Measurements from ENCODE around the gene RNF31.

Gene RNF31

GRCh38 chr14:24192933-24193332 is 45.6 kb downstream of the RNF31 start:
- no peak for TF ChIP-seq CTCF (IDR thresholded peaks at IDR 0.05)

DNA sequence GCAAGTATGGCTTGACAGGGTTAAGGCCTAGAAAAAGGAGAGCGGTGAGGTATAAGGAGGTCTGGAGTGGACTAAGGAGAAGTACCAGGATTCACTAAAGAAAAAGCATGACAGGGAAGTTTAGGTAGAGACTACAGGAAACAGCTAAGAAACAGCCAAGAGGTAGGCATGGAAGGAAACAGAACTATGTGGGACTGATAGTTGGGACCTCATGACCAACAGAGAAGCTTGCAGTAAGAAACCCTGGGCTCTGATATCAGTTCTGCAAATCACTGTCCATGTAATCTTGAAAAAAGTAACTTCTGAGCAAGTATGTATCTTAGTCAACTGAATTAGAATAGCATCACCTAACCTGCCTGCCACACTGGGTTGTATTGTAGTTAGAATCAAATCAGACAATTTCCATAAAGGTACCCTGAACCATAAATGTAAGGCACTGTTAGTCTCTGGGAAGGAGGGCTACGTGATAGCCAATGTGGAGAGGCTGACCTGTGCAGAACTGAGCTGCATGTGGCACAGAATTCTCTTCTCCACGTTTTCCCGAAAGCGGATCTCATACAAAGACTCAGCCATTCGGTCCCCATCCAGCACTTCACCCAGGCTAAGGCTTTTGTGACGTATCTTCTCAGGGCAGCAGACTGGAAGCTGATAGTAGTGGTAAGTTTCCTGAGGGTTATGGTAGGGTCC is 47.0 kb downstream of the RNF31 start:
- no peak for TF ChIP-seq CTCF (IDR thresholded peaks at IDR 0.05)

- TF ChIP-seq CTCF (IDR thresholded peaks at IDR 0.05), result no peak
Measured at GRCh38 chr14:24194873-24195185, 47.5 kb downstream of the RNF31 start.

DNA sequence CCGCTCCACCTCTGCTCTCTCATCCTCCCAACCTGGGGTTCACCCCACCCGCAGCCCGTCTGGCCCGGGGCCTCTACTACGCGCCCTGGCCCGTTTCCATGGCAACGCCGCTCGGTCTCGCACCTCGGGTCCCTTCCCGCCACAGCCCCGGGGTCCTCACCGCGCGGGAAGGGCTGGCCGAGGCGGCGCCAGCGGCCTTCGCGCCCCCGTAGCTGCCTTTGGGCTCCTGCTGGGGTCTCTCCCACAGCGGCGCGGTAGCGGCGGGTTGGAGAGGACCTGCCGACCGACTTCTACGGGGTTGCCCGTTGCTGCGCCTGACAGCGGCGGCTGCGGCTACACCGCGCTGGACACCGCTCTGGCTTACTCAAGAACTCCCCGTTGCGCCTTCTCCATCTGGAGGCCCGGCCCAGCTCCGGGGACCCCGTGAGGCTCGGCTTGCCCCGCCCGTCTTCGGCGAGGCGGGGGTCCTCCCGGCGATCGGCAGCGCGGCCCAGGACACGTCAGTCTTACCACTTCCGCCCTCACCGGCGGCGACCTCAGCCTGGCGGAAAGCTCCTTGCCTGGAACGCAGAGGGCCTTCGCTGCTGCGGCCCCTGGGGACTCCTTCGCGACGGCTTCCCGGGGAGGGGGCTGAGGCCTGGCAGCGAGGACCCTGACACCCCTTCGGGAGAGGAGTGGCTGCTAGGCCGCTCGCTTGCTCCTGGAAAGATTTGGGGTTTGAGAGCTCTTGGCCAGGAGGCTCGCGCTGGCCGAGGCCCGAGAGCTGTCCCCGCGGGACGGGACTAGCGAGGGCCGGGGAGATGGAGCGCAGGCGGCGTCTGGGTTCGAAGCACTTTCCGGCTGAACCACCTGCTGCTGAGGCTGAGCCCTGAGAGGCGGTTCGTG is 48.1 kb downstream of the RNF31 start, which contains the start of gene TM9SF1:
Gene TM9SF1, minus strand, starts transcription at position 256 of the 885 bp plus-strand sequence. CDS start 422 bp downstream, outside the sequence.
- no peak for TF ChIP-seq CTCF (IDR thresholded peaks at IDR 0.05)

GRCh38 chr14:24196071-24197055 is 49.1 kb downstream of the RNF31 start:
- TF ChIP-seq CTCF (IDR thresholded peaks at IDR 0.05), result no peak

DNA sequence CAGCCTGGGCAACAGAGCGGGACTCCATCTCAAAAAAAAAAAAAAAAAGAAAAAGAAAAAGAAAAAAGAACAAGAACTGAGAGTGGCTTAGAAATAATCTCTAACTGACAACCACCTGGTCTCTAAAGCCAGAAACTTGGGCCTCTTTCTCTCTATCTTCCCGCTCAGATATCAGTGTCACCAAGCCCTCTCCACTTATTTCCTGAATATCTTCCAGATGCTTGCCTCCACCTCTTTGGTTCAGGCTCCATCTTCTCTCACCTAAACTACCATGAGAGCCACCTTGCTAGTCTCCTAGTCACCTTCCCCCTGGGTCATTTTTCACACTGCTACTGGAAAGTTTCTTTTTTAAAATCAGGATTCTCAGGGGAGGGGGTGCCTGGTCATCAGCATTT is 49.8 kb downstream of the RNF31 start:
- TF ChIP-seq CTCF (IDR thresholded peaks at IDR 0.05), result no peak
